A673 (cell line): ENCODE data around the gene DHRS12. TPM values are rescaled to one million over a fixed set of nuclear protein-coding genes. Genes with fewer than 3 reads are reported as not detected.

Experiments used
- BruUV-seq: library from RNA; stranded (reverse); fragments of 400-500 nt; replicated peaks from 2 replicates; lab custom pipeline; 2021; lab: Mats Ljungman, UMichigan
- CTCF ChIA-PET: fragments of 300-600 bp; sonication (Branson Sonifier 250); formaldehyde crosslinking; loops from one replicate; lab custom pipeline; 2022; ENCODE audit warnings: antibody characterized with exemption; lab: Charles Lee
- POLR2A ChIA-PET: fragments of 300-600 bp; sonication (Branson Sonifier 250); formaldehyde crosslinking; loops from one replicate; lab custom pipeline; 2022; ENCODE audit warnings: antibody characterized with exemption; ENCODE audit not compliant: low non-redundant PET; lab: Charles Lee
- DNase-seq: peaks from one replicate; pipeline ENCODE4 v3.0.0-alpha.2; 2015; ENCODE audit warnings: low spot score
- H3K27ac ChIP-seq: fragments of 200-600 bp; sonication (generic); 2 replicates; pipeline ENCODE4 v1.5.1; 2016; ENCODE audit warnings: mixed run types, low read depth, mild to moderate bottlenecking, mixed read lengths, antibody characterized with exemption, low read length; ENCODE audit not compliant: poor library complexity, severe bottlenecking
- H3K27me3 ChIP-seq: fragments of 200-600 bp; sonication (generic); replicated peaks from 2 replicates; pipeline ENCODE4 v1.6.1; 2017; ENCODE audit warnings: mixed run types, low read depth, mild to moderate bottlenecking, mixed read lengths, antibody characterized with exemption, low read length; ENCODE audit not compliant: insufficient read depth, poor library complexity
- H3K36me3 ChIP-seq: fragments of 200-600 bp; sonication (generic); 2 replicates; pipeline ENCODE4 v1.6.1; 2016; ENCODE audit warnings: mixed run types, mild to moderate bottlenecking, mixed read lengths, antibody characterized with exemption, low read length; ENCODE audit not compliant: insufficient read depth, poor library complexity, severe bottlenecking
- H3K4me1 ChIP-seq: fragments of 200-600 bp; sonication (generic); 2 replicates; pipeline ENCODE4 v1.6.1; 2017; ENCODE audit warnings: mixed run types, mild to moderate bottlenecking, mixed read lengths, antibody characterized with exemption, low read length; ENCODE audit not compliant: insufficient read depth, poor library complexity, severe bottlenecking
- H3K4me3 ChIP-seq: fragments of 200-600 bp; sonication (generic); 2 replicates; pipeline ENCODE4 v1.5.1; 2016; ENCODE audit warnings: low read depth, mixed run types, mild to moderate bottlenecking, mixed read lengths, low read length; ENCODE audit not compliant: poor library complexity, severe bottlenecking
- H3K9me3 ChIP-seq: fragments of 200-600 bp; sonication (generic); 2 replicates; pipeline ENCODE4 v1.6.1; 2016; ENCODE audit warnings: mixed run types, low read depth, mild to moderate bottlenecking, mixed read lengths, antibody characterized with exemption, low read length; ENCODE audit not compliant: poor library complexity, severe bottlenecking
- EZH2 ChIP-seq: fragments of 200-600 bp; sonication (generic); IDR thresholded peaks from 2 replicates; pipeline ENCODE4 v1.6.1; 2017; ENCODE audit warnings: borderline replicate concordance, low read depth, mild to moderate bottlenecking, mixed read lengths, antibody characterized with exemption, low read length; ENCODE audit not compliant: poor library complexity, severe bottlenecking
- intact Hi-C: fragments of 100-400 bp; cut with micrococcal nuclease; formaldehyde crosslinking; loops from one replicate; pipeline ENCODE4 v1.10.0; 2022; ENCODE audit not compliant: unreplicated experiment
- total RNA-seq: library from RNA; stranded (reverse); gene quantifications from 2 replicates; pipeline ENCODE4 v1.2.3, GENCODE V29; 2021
- TF ChIP-seq, protein P1 (sequence below): fragments of 300-800, 200-600 bp; sonication (generic); conservative IDR thresholded peaks from 2 replicates; pipeline ENCODE4 v1.5.1; 2017; ENCODE audit warnings: low read depth, mild to moderate bottlenecking, antibody characterized with exemption, low read length, moderate library complexity, mixed read lengths

The DHRS12 gene
- total RNA-seq, 1 experiment from 2014 or later: 2.8 TPM

GRCh38 chr13:51772105-51772455, 31.9 kb downstream of the DHRS12 start:
- no peaks in the 10 kb centered on the region for H3K36me3 ChIP-seq
- no peaks in the 10 kb centered on the region for H3K4me1 ChIP-seq
- POLR2A ChIA-PET: interaction anchor here (0.6 kb wide), 1 partner anchor 205 kb away, joined by 3 read pairs; no protein-coding TSS in a partner anchor
- BruUV-seq: no TSS peak
- intact Hi-C loops: no loop called here
- TF ChIP-seq, protein P1, sequence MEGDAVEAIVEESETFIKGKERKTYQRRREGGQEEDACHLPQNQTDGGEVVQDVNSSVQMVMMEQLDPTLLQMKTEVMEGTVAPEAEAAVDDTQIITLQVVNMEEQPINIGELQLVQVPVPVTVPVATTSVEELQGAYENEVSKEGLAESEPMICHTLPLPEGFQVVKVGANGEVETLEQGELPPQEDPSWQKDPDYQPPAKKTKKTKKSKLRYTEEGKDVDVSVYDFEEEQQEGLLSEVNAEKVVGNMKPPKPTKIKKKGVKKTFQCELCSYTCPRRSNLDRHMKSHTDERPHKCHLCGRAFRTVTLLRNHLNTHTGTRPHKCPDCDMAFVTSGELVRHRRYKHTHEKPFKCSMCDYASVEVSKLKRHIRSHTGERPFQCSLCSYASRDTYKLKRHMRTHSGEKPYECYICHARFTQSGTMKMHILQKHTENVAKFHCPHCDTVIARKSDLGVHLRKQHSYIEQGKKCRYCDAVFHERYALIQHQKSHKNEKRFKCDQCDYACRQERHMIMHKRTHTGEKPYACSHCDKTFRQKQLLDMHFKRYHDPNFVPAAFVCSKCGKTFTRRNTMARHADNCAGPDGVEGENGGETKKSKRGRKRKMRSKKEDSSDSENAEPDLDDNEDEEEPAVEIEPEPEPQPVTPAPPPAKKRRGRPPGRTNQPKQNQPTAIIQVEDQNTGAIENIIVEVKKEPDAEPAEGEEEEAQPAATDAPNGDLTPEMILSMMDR: no peak
- TF ChIP-seq EZH2: no peak
- no peaks in the 10 kb centered on the region for H3K9me3 ChIP-seq
- CTCF ChIA-PET: no interaction called here
- no peak overlapping the region for H3K4me3 ChIP-seq
- H3K27me3 ChIP-seq: no peaks in the 10 kb centered on the region
- DNase-seq: no peak
- no peak overlapping the region for H3K27ac ChIP-seq

DNA sequence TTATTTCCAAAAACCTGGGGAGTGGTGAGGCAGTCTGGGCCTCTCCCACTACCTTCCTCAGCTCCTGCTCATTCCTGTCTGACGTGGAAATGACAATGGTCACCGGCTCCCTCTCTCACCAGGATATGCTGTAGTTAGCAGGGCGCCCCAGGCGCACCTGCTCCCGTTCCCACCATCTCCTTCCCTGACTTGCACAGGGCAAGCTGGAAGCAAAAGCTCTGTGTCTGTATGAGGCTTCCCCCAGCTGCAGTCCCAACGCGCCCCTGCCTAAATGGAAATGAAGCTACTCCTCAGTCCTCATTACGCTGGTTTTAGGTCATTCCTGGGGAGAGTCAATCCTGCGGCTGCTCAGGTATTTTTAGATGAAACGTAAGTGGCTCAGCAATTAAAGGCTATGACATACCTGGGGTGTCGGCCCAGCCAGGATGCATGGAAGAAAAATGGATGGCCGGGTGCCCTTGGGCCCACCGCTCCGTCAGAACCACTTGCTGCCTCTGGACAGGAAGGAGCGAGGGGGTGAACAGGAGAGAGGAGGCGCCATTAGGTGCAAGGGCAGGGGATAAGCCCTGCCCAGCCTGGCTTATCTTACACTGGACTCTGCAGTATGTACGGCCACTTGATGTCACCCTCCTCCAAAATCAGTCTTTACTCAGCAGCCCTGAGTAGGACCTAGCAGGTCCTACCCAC, 32.4 kb downstream of the DHRS12 start:
- intact Hi-C loops: no loop called here
- TF ChIP-seq EZH2: no peak
- TF ChIP-seq, protein P1: no peak
- no TSS peak for BruUV-seq
- CTCF ChIA-PET: no interaction called here
- Histone ChIP-seq H3K4me1 (no peaks in the 10 kb centered on the region), H3K36me3 (no peaks in the 10 kb centered on the region), H3K4me3 (no peak overlapping the region), H3K27me3 (no peaks in the 10 kb centered on the region), H3K9me3 (no peaks in the 10 kb centered on the region), H3K27ac (no peak overlapping the region)
- POLR2A ChIA-PET: interaction anchor here (0.6 kb wide), 1 partner anchor 205 kb away, joined by 3 read pairs; no protein-coding TSS in a partner anchor
- DNase-seq: no peak

- TF ChIP-seq EZH2: no peak
- TF ChIP-seq, protein P1: no peak
- Histone ChIP-seq H3K4me3 (no peak overlapping the region), H3K9me3 (no peaks in the 10 kb centered on the region), H3K36me3 (no peaks in the 10 kb centered on the region), H3K27me3 (no peaks in the 10 kb centered on the region), H3K27ac (no peak overlapping the region), H3K4me1 (no peaks in the 10 kb centered on the region)
- BruUV-seq: no TSS peak
- ChIA-PET POLR2A (no interaction called here), CTCF (no interaction called here)
- no peak for DNase-seq
- intact Hi-C loops: no loop called here
Observed at GRCh38 chr13:51770681-51771417, 33.1 kb downstream of the DHRS12 start.
